Loucy (cell line): ENCODE measurements around the gene MPDZ.

Experiments used
- H2AFZ ChIP-seq: fragments of 200-600 bp; sonication (generic); 2 replicates; pipeline ENCODE4 v1.6.0; 2016; ENCODE audit warnings: antibody characterized with exemption, mild to moderate bottlenecking, low read length, moderate library complexity
- H3F3A ChIP-seq: fragments of 200-600 bp; 2 replicates; pipeline ENCODE4 v1.6.0; 2016; ENCODE audit warnings: antibody characterized with exemption, low read depth, mild to moderate bottlenecking
- H3K27me3 ChIP-seq: fragments of 200-600 bp; sonication (generic); 2 replicates; pipeline ENCODE4 v1.6.1; 2014; ENCODE audit warnings: low read length, mild to moderate bottlenecking; ENCODE audit not compliant: insufficient read depth, poor library complexity, severe bottlenecking
- H3K36me3 ChIP-seq: fragments of 200-600 bp; sonication (generic); 2 replicates; pipeline ENCODE4 v1.6.1; 2016; ENCODE audit warnings: low read length; ENCODE audit not compliant: insufficient read depth
- H3K4me1 ChIP-seq: fragments of 200-600 bp; sonication (generic); 2 replicates; pipeline ENCODE4 v1.5.1; 2014; ENCODE audit warnings: low read length, mild to moderate bottlenecking; ENCODE audit not compliant: insufficient read depth, poor library complexity, severe bottlenecking
- H3K4me2 ChIP-seq: fragments of 200-600 bp; sonication (generic); 2 replicates; pipeline ENCODE4 v1.6.0; 2014; ENCODE audit warnings: antibody characterized with exemption, low read length, low read depth, mild to moderate bottlenecking; ENCODE audit not compliant: poor library complexity, severe bottlenecking
- H3K4me3 ChIP-seq: fragments of 200-600 bp; sonication (generic); 2 replicates; pipeline ENCODE4 v1.5.1; 2014; ENCODE audit warnings: low read length, mild to moderate bottlenecking, mixed read lengths; ENCODE audit not compliant: poor library complexity, severe bottlenecking
- H3K79me2 ChIP-seq: fragments of 200-600 bp; sonication (generic); 2 replicates; pipeline ENCODE4 v1.6.1; 2014; ENCODE audit warnings: low read length; ENCODE audit not compliant: insufficient read depth
- H3K9ac ChIP-seq: fragments of 200-600 bp; sonication (generic); 2 replicates; pipeline ENCODE4 v1.6.0; 2014; ENCODE audit warnings: mild to moderate bottlenecking, low read depth, low read length, moderate library complexity; ENCODE audit not compliant: poor library complexity, severe bottlenecking
- H3K9me2 ChIP-seq: fragments of 200-600 bp; sonication (generic); replicated peaks from 2 replicates; pipeline ENCODE4 v1.6.1; 2016; ENCODE audit warnings: low read depth, low read length, mixed read lengths
- H3K9me3 ChIP-seq: fragments of 200-600 bp; sonication (generic); 2 replicates; pipeline ENCODE4 v1.6.1; 2014; ENCODE audit warnings: mild to moderate bottlenecking, antibody characterized with exemption, low read length, low read depth; ENCODE audit not compliant: insufficient read depth
- H4K20me1 ChIP-seq: fragments of 200-600 bp; sonication (generic); 2 replicates; pipeline ENCODE4 v1.6.0; 2014; ENCODE audit warnings: antibody characterized with exemption, low read length, mild to moderate bottlenecking; ENCODE audit not compliant: insufficient read depth, poor library complexity, severe bottlenecking
- CTCF ChIP-seq: fragments of 200-600 bp; sonication (generic); conservative IDR thresholded peaks from 2 replicates; pipeline ENCODE4 v1.5.1; 2014; ENCODE audit warnings: mild to moderate bottlenecking, antibody characterized with exemption, low read length
- EZH2phosphoT487 ChIP-seq: fragments of 200-600 bp; IDR thresholded peaks from 2 replicates; pipeline ENCODE4 v1.6.1; 2018; ENCODE audit warnings: antibody characterized with exemption, mild to moderate bottlenecking, moderate library complexity, borderline replicate concordance

MPDZ gene

GRCh38 chr9:13146840-13147239 is 132.7 kb downstream of the MPDZ start:
- H3K79me2 ChIP-seq = no peaks in the 10 kb centered on the region
- H3K9me3 ChIP-seq = no peaks in the 10 kb centered on the region
- H2AFZ ChIP-seq = no peak overlapping the region
- H3K4me1 ChIP-seq = no peaks in the 10 kb centered on the region
- no peaks in the 10 kb centered on the region for H3K27me3 ChIP-seq
- TF ChIP-seq CTCF (no peak), EZH2phosphoT487 (no peak)
- no peaks in the 10 kb centered on the region for H3F3A ChIP-seq
- no peak overlapping the region for H3K9ac ChIP-seq
- no peak overlapping the region for H3K4me3 ChIP-seq
- H3K4me2 ChIP-seq = no peak overlapping the region
- no peaks in the 10 kb centered on the region for H4K20me1 ChIP-seq
- no peaks in the 10 kb centered on the region for H3K36me3 ChIP-seq
- no peaks in the 10 kb centered on the region for H3K9me2 ChIP-seq

GRCh38 chr9:13145340-13145739 is 134.2 kb downstream of the MPDZ start:
- no peaks in the 10 kb centered on the region for H3K9me2 ChIP-seq

GRCh38 chr9:13144166-13144775 is 135.2 kb downstream of the MPDZ start:
- no peaks in the 10 kb centered on the region for H3K4me1 ChIP-seq
- H3K79me2 ChIP-seq = no peaks in the 10 kb centered on the region
- H3K4me3 ChIP-seq = no peak overlapping the region
- no peaks in the 10 kb centered on the region for H3F3A ChIP-seq
- no peak overlapping the region for H3K9ac ChIP-seq
- no peaks in the 10 kb centered on the region for H4K20me1 ChIP-seq
- no peaks in the 10 kb centered on the region for H3K36me3 ChIP-seq
- TF ChIP-seq EZH2phosphoT487 (no peak), CTCF (no peak)
- H3K27me3 ChIP-seq = no peaks in the 10 kb centered on the region
- H3K9me3 ChIP-seq = no peaks in the 10 kb centered on the region
- no peaks in the 10 kb centered on the region for H3K9me2 ChIP-seq
- no peak overlapping the region for H3K4me2 ChIP-seq
- H2AFZ ChIP-seq = no peak overlapping the region

More at GRCh38 chr9:13145340-13145739, 134.2 kb downstream of the MPDZ start:
- Histone ChIP-seq H2AFZ (no peak overlapping the region), H3K36me3 (no peaks in the 10 kb centered on the region), H3K79me2 (no peaks in the 10 kb centered on the region), H3K9me3 (no peaks in the 10 kb centered on the region), H4K20me1 (no peaks in the 10 kb centered on the region), H3K4me1 (no peaks in the 10 kb centered on the region), H3K4me2 (no peak overlapping the region), H3F3A (no peaks in the 10 kb centered on the region), H3K9ac (no peak overlapping the region), H3K27me3 (no peaks in the 10 kb centered on the region), H3K4me3 (no peak overlapping the region)
- TF ChIP-seq CTCF = no peak
- no peak for TF ChIP-seq EZH2phosphoT487
